Suprapubic skin (tissue), 3 donors: Measurements from ENCODE around the gene FCER2.

Experiments
- CTCF ChIP-seq, 2 donors: fragments of 200-600 bp in 1 of 2; fragments of 450-650 bp in 1 of 2; sonication (generic) in 1 of 2; IDR thresholded peaks; one replicate each; pipeline ENCODE4 v1.5.1; 2016 to 2019; ENCODE audit warnings: antibody characterized with exemption in 2 of 2, mild to moderate bottlenecking in 1 of 2, moderate library complexity in 1 of 2
- POLR2A ChIP-seq, 2 donors: fragments of 450-650 bp; IDR thresholded peaks; one replicate each; pipeline ENCODE4 v1.6.1; 2017; ENCODE audit warnings: antibody characterized with exemption in 2 of 2, mild to moderate bottlenecking in 2 of 2, moderate library complexity in 2 of 2

DNA sequence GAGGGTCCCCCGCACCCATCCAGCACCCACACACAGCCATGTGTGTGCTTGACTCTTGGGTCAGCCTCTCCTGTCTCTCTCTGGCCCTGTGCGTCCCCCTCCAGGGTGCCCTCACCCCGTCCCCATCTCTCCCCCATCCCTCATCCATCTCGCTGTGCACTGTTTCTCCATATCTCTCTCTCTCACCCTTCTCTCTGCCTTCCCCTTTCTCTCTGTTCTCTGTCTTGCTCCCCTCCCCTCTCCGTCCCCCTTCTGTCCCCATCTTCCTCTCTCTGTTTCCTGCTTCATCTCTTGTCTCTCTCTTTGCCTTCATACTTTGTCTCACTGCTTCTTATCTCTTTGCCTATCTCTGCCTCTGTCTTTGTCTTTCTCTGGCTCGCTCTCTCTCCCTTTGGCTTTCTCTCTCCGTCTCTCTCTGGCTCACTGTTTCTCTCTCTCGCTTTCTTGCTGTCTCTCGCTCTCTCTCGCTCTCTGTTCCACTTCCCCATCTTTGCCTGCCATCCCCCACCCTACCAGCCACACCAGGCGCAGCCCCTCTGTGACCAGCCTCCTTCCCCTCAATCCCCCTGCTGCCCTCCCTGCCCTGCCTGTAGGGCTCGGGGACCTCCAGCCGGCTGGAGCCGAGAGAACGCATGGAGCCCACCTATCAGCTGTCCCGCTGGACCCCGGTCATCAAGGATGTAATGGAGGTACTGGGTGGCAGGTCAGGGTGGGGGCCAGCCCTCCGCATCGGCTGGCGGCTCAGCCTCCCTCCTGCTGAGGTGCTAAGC, 56.1 kb downstream of the FCER2 start:
- no peak for TF ChIP-seq CTCF (IDR thresholded peaks at IDR 0.05)
- TF ChIP-seq POLR2A (IDR thresholded peaks at IDR 0.05), result no peak
